IMR-90 (cell line): ENCODE results near the gene R3HDM2. TPM values are rescaled to one million over a fixed set of nuclear protein-coding genes. Genes with fewer than 3 reads are reported as not detected.

Experiments
- ATAC-seq: fragments of 200-7000 bp; cut with Tn5 transposase; 2 replicates; pipeline ENCODE4 v1.9.1; 2020; ENCODE audit warnings: low read depth, mild to moderate bottlenecking, moderate library complexity
- BruUV-seq: library from RNA; stranded (reverse); fragments of 400-500 nt; replicated peaks from 2 replicates; lab custom pipeline; 2021; lab: Mats Ljungman, UMichigan
- CTCF ChIA-PET: fragments of 300-600 bp; formaldehyde crosslinking; extraction: SDS; loops from one replicate; lab custom pipeline; 2021; ENCODE audit warnings: antibody characterized with exemption; lab: Yijun Ruan, JAX
- POLR2A ChIA-PET: fragments of 300-600 bp; sonication (Branson Sonifier 250); formaldehyde crosslinking; loops from one replicate; lab custom pipeline; 2022; ENCODE audit warnings: antibody characterized with exemption; ENCODE audit not compliant: unreplicated experiment; lab: Charles Lee
- DNase-seq: peaks from one replicate; pipeline ENCODE4 v3.0.0; 2013
- H2AFZ ChIP-seq: replicated peaks from 2 replicates; pipeline ENCODE3; 2013; ENCODE audit warnings: low read length, mild to moderate bottlenecking; ENCODE audit not compliant: poor library complexity
- H2AK5ac ChIP-seq: 2 replicates; pipeline ENCODE4 v1.6.1; 2013; ENCODE audit warnings: low read depth, low read length, inconsistent platforms
- H2AK9ac ChIP-seq: replicated peaks from 2 replicates; pipeline ENCODE3; 2013; ENCODE audit warnings: mild to moderate bottlenecking, low read depth, low read length, moderate library complexity; ENCODE audit not compliant: poor library complexity
- H2BK120ac ChIP-seq: 2 replicates; pipeline ENCODE4 v1.6.1; 2013; ENCODE audit warnings: low read depth, low read length, inconsistent platforms
- H2BK15ac ChIP-seq: 3 replicates; pipeline ENCODE4 v1.6.1; 2013; ENCODE audit warnings: low read depth, low read length, inconsistent platforms
- H2BK20ac ChIP-seq: 2 replicates; pipeline ENCODE4 v1.6.1; 2013; ENCODE audit warnings: low read depth, mild to moderate bottlenecking, inconsistent platforms, low read length, moderate library complexity
- H2BK5ac ChIP-seq: 2 replicates; pipeline ENCODE4 v1.6.1; 2013; ENCODE audit warnings: mild to moderate bottlenecking, low read depth, low read length, inconsistent platforms; ENCODE audit not compliant: poor library complexity, severe bottlenecking
- H3K14ac ChIP-seq: replicated peaks from 2 replicates; pipeline ENCODE4 v1.6.1; 2013; ENCODE audit warnings: low read depth, low read length, inconsistent platforms
- H3K18ac ChIP-seq: 2 replicates; pipeline ENCODE4 v1.6.1; 2013; ENCODE audit warnings: low read depth, low read length, control low read depth
- H3K23ac ChIP-seq: 2 replicates; pipeline ENCODE4 v1.6.1; 2013; ENCODE audit warnings: low read depth, low read length, inconsistent platforms
- H3K27ac ChIP-seq: 2 replicates; pipeline ENCODE4 v1.5.1; 2013; ENCODE audit warnings: mild to moderate bottlenecking, control low read depth, low read length; ENCODE audit not compliant: insufficient read depth
- H3K27me3 ChIP-seq: 2 replicates; pipeline ENCODE4 v1.6.1; 2013; ENCODE audit warnings: low read length; ENCODE audit not compliant: control insufficient read depth, insufficient read depth
- H3K36me3 ChIP-seq: 2 replicates; pipeline ENCODE4 v1.6.1; 2013; ENCODE audit warnings: low read length, mixed read lengths; ENCODE audit not compliant: control insufficient read depth, insufficient read depth
- H3K4ac ChIP-seq: 2 replicates; pipeline ENCODE4 v1.6.1; 2013; ENCODE audit warnings: low read depth, low read length, inconsistent platforms
- H3K4me1 ChIP-seq: 2 replicates; pipeline ENCODE4 v1.6.1; 2013; ENCODE audit warnings: low read length, mixed read lengths; ENCODE audit not compliant: control insufficient read depth, insufficient read depth
- H3K4me2 ChIP-seq: 2 replicates; pipeline ENCODE4 v1.6.1; 2013; ENCODE audit warnings: low read depth, mild to moderate bottlenecking, control low read depth, low read length, moderate library complexity
- H3K4me3 ChIP-seq: 2 replicates; pipeline ENCODE4 v1.5.1; 2013; ENCODE audit warnings: low read depth, mild to moderate bottlenecking, control low read depth, low read length, moderate library complexity; ENCODE audit not compliant: insufficient read depth
- H3K56ac ChIP-seq: 2 replicates; pipeline ENCODE4 v1.6.1; 2013; ENCODE audit warnings: low read length, inconsistent platforms; ENCODE audit not compliant: insufficient read depth; ENCODE audit errors: extremely low read depth
- H3K79me1 ChIP-seq, 2 experiments: 2 replicates each; pipeline ENCODE4 v1.6.1; 2013; ENCODE audit warnings: low read length in 2 of 2, inconsistent platforms in 1 of 2, low read depth in 1 of 2
- H3K9ac ChIP-seq: 2 replicates; pipeline ENCODE4 v1.6.1; 2013; ENCODE audit warnings: low read depth, low read length, control low read depth
- H3K9me1 ChIP-seq: 2 replicates; pipeline ENCODE4 v1.6.1; 2013; ENCODE audit warnings: low read length, inconsistent platforms; ENCODE audit not compliant: insufficient read depth
- H3K9me3 ChIP-seq: 2 replicates; pipeline ENCODE4 v1.6.1; 2013; ENCODE audit warnings: low read length; ENCODE audit not compliant: control insufficient read depth, insufficient read depth
- H4K20me1 ChIP-seq: 2 replicates; pipeline ENCODE4 v1.6.1; 2013; ENCODE audit warnings: low read length, inconsistent platforms; ENCODE audit not compliant: insufficient read depth
- H4K5ac ChIP-seq: 2 replicates; pipeline ENCODE4 v1.6.1; 2013; ENCODE audit warnings: mild to moderate bottlenecking, low read depth, low read length, control low read depth
- H4K8ac ChIP-seq, 2 experiments: 2 replicates each; pipeline ENCODE4 v1.6.1; 2013; ENCODE audit warnings: low read depth in 2 of 2, low read length in 2 of 2, control low read depth in 1 of 2, inconsistent platforms in 1 of 2
- H4K91ac ChIP-seq: 2 replicates; pipeline ENCODE4 v1.6.1; 2013; ENCODE audit warnings: low read depth, low read length, inconsistent platforms; ENCODE audit not compliant: insufficient read depth
- CEBPB ChIP-seq: IDR thresholded peaks from 2 replicates; pipeline ENCODE4 v1.6.1; 2012; ENCODE audit warnings: low read depth, low read length, improper control_type of control experiment
- WGBS, 2 experiments: methylation state at CpG; one replicate each; pipeline versions ENCODE4 v1.1.5 to v1.1.7; 2013; ENCODE audit warnings: missing lambda C conversion rate in 2 of 2; ENCODE audit not compliant: insufficient read length in 1 of 2; ENCODE audit errors: extremely low coverage in 2 of 2; 5-methylcytosine and 5-hydroxymethylcytosine counted together
- dilution Hi-C: fragments of 300-500 bp; cut with HindIII; formaldehyde crosslinking; loops from one replicate; pipeline ENCODE4 v1.14.3; 2018; ENCODE audit warnings: low sequenced_read_pairs; ENCODE audit not compliant: unreplicated experiment
- in situ Hi-C: fragments of 300-500 bp; cut with MboI; formaldehyde crosslinking; loops from 3 replicates; pipeline ENCODE4 v1.14.3; 2019; ENCODE audit warnings: low sequenced_read_pairs, inconsistent platforms, mixed read lengths
- intact Hi-C: fragments of 100-400 bp; cut with micrococcal nuclease; formaldehyde crosslinking; loops from 2 replicates; pipeline ENCODE4 v1.10.0; 2022
- polyA plus RNA-seq, 3 experiments: library from polyadenylated mRNA; depleted of rRNA; stranded (reverse); fragments of >200 nt; gene quantifications; 2 replicates each; pipeline ENCODE4 v1.2.3, GENCODE V29; 2012; ENCODE audit warnings: low replicate concordance in 1 of 3
- total RNA-seq: library from RNA; depleted of rRNA; stranded (reverse); fragments of >200 nt; gene quantifications from 2 replicates; pipeline ENCODE4 v1.2.3, GENCODE V29; 2012
- TF ChIP-seq, protein P1 (sequence below): conservative IDR thresholded peaks from 2 replicates; pipeline ENCODE4 v1.5.1; 2012; ENCODE audit warnings: mild to moderate bottlenecking, low read depth, low read length, improper control_type of control experiment

The R3HDM2 gene
- total and polyA plus RNA-seq, 2 of the 4 experiments (the other 2 are of a cell fraction): 7.5 to 28.4 TPM

GRCh38 chr12:57368349-57369095 is 62.3 kb downstream of the R3HDM2 start:
- no peak overlapping the region for H3K4ac ChIP-seq
- no peaks in the 10 kb centered on the region for H3K27me3 ChIP-seq
- peak; percentile 4 for DNase-seq
- H3K4me3 ChIP-seq: no peak overlapping the region
- H3K4me2 ChIP-seq: no peak overlapping the region
- peaks cover 4% of the 10 kb centered on the region for H3K9me3 ChIP-seq
- H2BK20ac ChIP-seq: no peak overlapping the region
- TF ChIP-seq, protein P1, sequence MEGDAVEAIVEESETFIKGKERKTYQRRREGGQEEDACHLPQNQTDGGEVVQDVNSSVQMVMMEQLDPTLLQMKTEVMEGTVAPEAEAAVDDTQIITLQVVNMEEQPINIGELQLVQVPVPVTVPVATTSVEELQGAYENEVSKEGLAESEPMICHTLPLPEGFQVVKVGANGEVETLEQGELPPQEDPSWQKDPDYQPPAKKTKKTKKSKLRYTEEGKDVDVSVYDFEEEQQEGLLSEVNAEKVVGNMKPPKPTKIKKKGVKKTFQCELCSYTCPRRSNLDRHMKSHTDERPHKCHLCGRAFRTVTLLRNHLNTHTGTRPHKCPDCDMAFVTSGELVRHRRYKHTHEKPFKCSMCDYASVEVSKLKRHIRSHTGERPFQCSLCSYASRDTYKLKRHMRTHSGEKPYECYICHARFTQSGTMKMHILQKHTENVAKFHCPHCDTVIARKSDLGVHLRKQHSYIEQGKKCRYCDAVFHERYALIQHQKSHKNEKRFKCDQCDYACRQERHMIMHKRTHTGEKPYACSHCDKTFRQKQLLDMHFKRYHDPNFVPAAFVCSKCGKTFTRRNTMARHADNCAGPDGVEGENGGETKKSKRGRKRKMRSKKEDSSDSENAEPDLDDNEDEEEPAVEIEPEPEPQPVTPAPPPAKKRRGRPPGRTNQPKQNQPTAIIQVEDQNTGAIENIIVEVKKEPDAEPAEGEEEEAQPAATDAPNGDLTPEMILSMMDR: 0 out of 2 replicates have a peak, but pooled peaks have one; percentile 4
- no peak for TF ChIP-seq CEBPB
- no peak overlapping the region for H2BK120ac ChIP-seq
- no peak overlapping the region for H4K91ac ChIP-seq
- intact Hi-C loops: no loop called here
- peaks cover 8% of the 10 kb centered on the region for H3K4me1 ChIP-seq
- H3K9me1 ChIP-seq: peaks cover 5% of the 10 kb centered on the region; the same call in 1 of the 2 replicates
- BruUV-seq: no TSS peak
- no peak overlapping the region for H4K5ac ChIP-seq
- H4K20me1 ChIP-seq: no peaks in the 10 kb centered on the region
- no CpG with 5 or more reads among the region's 7 CpGs for WGBS, 2 experiments
- H3K18ac ChIP-seq: no peak overlapping the region
- CTCF ChIA-PET: no interaction called here
- no peak overlapping the region for H2BK15ac ChIP-seq
- H4K8ac ChIP-seq: no peak overlapping the region; a peak in 1 of 4 replicates
- no peak overlapping the region for H2BK5ac ChIP-seq
- no peak overlapping the region for H3K56ac ChIP-seq
- H2AFZ ChIP-seq: no peak overlapping the region
- no peak overlapping the region for H3K27ac ChIP-seq
- ATAC-seq: no peak
- POLR2A ChIA-PET: interaction anchor here (0.6 kb wide), 1 partner anchor 9 kb away, joined by 4 read pairs; no protein-coding TSS in a partner anchor
- H3K23ac ChIP-seq: no peak overlapping the region
- in situ Hi-C loops: no loop called here
- H2AK9ac ChIP-seq: no peak overlapping the region
- H3K14ac ChIP-seq: no peak overlapping the region
- peaks cover 17 to 36% of the 10 kb centered on the region in 2 experiments for H3K79me1 ChIP-seq
- no peak overlapping the region for H3K9ac ChIP-seq
- H3K36me3 ChIP-seq: peaks cover 2% of the 10 kb centered on the region; the same call in 1 of the 2 replicates
- dilution Hi-C loops: no loop called here
- peak overlapping the region; percentile 9; the same call in 1 of the 2 replicates for H2AK5ac ChIP-seq
